Activated CD8-positive, alpha-beta memory T cell treated with anti-CD3 and anti-CD28 coated beads for 36 hours (primary cell): ENCODE data around the gene KRTAP9-4. TPM values are rescaled to one million over a fixed set of nuclear protein-coding genes. Genes with fewer than 3 reads are reported as not detected.
"Not testable (repeated sequence)": the region's sequence is repeated elsewhere in the genome, so short reads cannot be mapped to it uniquely, and the experiment has no call there.

Source experiments
- CTCF ChIA-PET: fragments of 350-600 bp; sonication (Branson Sonifier 250); formaldehyde crosslinking; loops from one replicate; lab custom pipeline; 2021; ENCODE audit warnings: antibody characterized with exemption; lab: Charles Lee
- POLR2A ChIA-PET: fragments of 350-600 bp; sonication (Branson Sonifier 250); formaldehyde crosslinking; loops from one replicate; lab custom pipeline; 2021; ENCODE audit warnings: antibody characterized with exemption; lab: Charles Lee
- total RNA-seq, 2 experiments: library from RNA; stranded (reverse); gene quantifications; one replicate each; pipeline ENCODE4 v1.2.3, GENCODE V29; 2021

The KRTAP9-4 gene, protein sequence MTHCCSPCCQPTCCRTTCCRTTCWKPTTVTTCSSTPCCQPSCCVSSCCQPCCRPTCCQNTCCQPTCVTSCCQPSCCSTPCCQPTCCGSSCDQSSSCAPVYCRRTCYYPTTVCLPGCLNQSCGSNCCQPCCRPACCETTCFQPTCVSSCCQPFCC
- total RNA-seq = not detected

GRCh38 chr17:41249637-41250240 lies at the start of gene KRTAP9-4:
Gene KRTAP9-4 (plus strand): TSS chr17:41249687. CDS start chr17:41249721, 34 bp downstream.
- CTCF ChIA-PET, POLR2A ChIA-PET: not testable (repeated sequence)

DNA sequence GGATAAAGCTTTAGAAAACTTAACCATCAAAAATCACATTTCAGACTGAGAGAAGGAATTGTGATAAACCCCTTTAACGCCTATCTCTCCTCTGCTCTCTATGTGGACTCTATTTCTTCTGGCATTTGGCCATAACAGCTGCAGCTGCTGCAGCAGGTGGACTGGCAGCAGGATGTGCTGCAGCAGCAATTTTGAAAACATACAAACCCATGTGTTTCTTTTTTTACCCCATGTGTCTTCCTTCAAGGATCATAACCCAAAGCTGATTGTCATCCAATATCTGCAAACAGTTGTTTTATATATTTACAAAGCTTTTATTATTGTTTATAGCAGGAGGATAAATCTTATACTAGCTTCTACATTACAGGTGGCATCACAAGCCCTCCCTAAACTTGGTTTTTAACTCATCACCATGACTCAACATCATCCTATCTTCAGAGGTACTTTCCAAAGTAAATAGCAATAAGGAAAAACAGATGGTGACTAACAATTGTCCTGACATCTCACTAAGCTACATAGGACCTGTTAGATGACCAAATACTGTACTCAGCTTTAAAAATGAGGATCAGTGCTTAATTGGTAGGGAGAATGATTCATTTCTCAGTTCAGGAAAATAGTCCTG lies 37.5 kb upstream of the KRTAP9-4 start:
- POLR2A ChIA-PET = no interaction called here
- CTCF ChIA-PET = interaction anchor here (0.9 kb wide), 2 partner anchors 10 to 110 kb away, joined by 3 to 4 read pairs; no protein-coding TSS in a partner anchor

- ChIA-PET POLR2A (no interaction called here), CTCF (no interaction called here)
Measured at GRCh38 chr17:41212524-41213169, 36.8 kb upstream of the KRTAP9-4 start.

DNA sequence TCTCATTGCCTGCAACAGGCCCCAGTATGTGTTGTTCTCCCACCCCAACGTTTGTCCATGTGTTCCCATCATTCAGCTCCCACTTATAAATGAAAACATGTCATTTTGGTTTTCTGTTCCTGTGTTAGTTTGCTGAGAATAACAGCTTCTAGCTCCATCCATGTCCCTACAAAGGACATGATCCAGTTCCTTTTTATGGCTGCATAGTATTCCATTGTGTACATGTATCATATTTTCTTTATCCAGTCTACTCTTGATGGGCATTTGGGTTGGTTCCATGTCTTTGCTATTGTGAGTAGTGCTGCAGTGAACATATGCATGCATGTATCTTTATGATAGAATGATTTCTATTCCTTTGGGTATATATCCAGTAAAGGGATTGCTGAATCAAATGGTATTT lies 33.8 kb upstream of the KRTAP9-4 start:
- POLR2A ChIA-PET = no interaction called here
- CTCF ChIA-PET = no interaction called here

GRCh38 chr17:41223821-41224220 lies 25.7 kb upstream of the KRTAP9-4 start:
- ChIA-PET POLR2A (no interaction called here), CTCF (no interaction called here)

GRCh38 chr17:41226051-41226450 lies 23.4 kb upstream of the KRTAP9-4 start:
- ChIA-PET POLR2A (no interaction called here), CTCF (no interaction called here)

DNA sequence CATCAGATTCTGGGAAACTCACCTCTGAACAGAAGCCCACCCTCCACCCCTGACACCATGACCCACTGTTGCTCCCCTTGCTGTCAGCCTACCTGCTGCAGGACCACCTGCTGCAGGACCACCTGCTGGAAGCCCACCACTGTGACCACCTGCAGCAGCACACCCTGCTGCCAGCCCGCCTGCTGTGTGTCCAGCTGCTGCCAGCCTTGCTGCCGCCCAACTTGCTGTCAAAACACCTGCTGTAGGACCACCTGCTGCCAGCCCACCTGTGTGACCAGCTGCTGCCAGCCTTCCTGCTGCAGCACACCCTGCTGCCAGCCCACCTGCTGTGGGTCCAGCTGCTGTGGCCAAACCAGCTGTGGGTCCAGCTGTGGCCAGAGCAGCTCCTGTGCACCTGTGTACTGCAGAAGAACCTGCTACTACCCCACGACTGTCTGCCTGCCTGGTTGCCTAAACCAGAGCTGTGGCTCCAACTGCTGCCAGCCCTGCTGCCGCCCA lies 22.8 kb upstream of the KRTAP9-4 start, which contains the start of gene KRTAP9-2:
KRTAP9-2 (plus strand) TSS at position 51 of the 498 bp plus-strand sequence; CDS start at position 58, 7 bp downstream.
- POLR2A ChIA-PET, CTCF ChIA-PET: not testable (repeated sequence)

GRCh38 chr17:41230094-41230493 lies 19.4 kb upstream of the KRTAP9-4 start:
- ChIA-PET POLR2A (no interaction called here), CTCF (no interaction called here)

DNA sequence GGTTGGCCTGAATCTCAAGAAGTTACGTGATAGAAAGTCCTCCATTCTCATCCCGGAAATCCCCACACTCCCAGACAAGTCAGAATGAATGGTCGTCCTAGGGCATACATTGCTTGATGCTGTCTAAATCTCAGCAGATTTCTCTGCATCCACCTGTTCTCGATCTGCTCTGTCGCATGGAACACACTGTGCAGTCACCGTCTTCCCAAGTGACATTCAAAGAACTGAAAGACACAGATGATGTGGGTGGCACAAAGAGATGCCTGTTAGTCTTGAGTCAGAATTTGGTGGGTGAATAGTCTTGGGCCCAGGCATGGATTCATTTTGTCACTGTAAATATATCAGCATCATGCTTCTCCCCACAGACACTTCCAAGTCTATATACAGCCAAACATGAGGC lies 17.8 kb upstream of the KRTAP9-4 start:
- ChIA-PET CTCF (no interaction called here), POLR2A (no interaction called here)

- CTCF ChIA-PET, POLR2A ChIA-PET: not testable (repeated sequence)
Measured at GRCh38 chr17:41232399-41233105, 16.9 kb upstream of the KRTAP9-4 start, which contains the start of gene KRTAP9-3. Gene KRTAP9-3 (plus strand): TSS chr17:41232449. CDS start chr17:41232502, 53 bp downstream.

DNA sequence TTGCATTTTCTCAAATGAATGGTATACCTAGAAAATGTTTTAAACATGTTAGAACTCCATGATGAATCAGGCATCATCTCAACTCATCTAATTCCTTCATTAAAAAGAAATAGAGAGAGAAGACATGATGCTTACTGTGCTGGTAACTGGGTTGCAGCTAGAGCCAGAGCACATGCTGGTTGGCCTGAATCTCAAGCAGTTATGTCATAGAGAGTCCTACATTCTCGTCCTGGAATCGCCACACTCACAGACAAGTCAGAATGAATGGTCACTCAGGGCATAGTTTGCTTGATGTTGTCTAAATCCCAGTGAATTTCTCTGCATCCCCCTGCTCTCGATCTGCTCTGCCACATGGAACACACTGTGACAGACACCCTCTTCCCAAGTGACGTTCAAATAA lies 12.4 kb upstream of the KRTAP9-4 start:
- POLR2A ChIA-PET, CTCF ChIA-PET: not testable (repeated sequence)

DNA sequence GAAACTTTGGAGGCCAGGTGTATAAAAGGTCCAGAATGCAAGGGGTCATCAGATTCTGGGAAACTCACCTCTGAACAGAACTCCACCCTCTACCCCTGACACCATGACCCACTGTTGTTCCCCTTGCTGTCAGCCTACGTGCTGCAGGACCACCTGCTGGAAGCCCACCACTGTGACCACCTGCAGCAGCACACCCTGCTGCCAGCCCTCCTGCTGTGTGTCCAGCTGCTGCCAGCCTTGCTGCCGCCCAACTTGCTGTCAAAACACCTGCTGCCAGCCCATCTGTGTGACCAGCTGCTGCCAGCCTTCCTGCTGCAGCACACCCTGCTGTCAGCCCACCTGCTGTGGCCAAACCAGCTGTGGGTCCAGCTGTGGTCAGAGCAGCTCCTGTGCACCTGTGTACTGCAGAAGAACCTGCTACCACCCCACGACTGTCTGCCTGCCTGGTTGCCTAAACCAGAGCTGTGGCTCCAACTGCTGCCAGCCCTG lies 11.5 kb upstream of the KRTAP9-4 start, which contains the start of gene KRTAP9-8:
KRTAP9-8 (plus strand) TSS at position 51 of the 489 bp plus-strand sequence; CDS start at position 104, 53 bp downstream.
- CTCF ChIA-PET, POLR2A ChIA-PET: not testable (repeated sequence)

DNA sequence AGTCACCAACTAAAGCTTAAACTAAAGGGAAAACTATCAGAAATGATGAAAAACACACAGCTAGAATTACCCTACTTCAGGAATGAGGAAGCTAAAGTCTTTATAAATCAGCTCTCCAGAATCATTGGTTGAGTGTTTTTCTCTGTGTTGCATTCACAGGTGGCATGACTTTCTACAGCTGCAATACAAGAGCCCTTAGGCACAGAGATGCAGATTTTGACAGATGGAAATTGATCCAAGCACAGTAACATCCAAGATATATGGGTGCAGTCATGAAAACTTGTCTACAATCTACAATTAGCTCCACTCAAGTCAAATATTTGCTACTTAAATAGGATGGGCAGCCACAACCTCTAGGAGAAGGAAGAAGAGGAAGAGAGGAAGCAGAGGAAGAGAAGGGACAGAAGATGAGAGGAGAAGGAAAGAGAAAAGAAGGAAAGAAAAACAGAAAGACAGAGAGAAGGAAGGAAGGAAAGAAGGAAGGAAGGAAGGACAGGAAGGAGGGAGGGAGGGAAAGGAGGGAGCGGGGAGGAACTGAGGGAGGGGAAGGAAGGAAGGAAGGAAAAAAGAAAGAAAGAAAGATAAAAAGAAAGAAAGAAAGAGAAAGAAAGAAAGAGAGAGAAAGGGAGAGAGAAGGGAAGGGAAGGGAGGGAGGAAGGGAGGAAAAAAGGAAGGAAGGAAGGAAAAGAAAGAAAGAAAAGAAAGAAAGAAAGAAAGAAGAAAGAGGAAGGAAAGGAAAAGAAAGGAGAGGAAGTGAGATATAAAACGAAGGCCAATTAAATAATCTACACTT lies 2.3 kb upstream of the KRTAP9-4 start:
- CTCF ChIA-PET, POLR2A ChIA-PET: not testable (repeated sequence)

DNA sequence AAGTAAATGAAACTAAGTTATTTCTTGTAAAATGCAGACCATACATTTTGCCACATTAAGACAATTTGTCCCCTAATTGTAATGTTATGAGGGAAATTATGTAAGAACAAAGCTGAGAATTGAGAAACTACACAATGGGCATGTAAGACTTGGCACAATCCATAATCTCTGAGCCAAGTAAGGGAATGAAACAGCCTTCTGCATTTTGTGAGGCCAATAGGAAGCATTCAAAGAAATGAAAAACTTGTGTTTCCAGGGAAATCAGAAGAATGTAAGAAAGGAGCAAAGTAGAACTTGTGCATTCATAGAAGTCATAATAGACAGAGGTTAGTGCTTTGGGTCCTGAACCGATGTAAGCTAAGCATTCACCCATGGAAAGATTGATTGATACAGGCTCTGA lies 1.8 kb downstream of the KRTAP9-4 start:
- POLR2A ChIA-PET = no interaction called here
- CTCF ChIA-PET = no interaction called here

DNA sequence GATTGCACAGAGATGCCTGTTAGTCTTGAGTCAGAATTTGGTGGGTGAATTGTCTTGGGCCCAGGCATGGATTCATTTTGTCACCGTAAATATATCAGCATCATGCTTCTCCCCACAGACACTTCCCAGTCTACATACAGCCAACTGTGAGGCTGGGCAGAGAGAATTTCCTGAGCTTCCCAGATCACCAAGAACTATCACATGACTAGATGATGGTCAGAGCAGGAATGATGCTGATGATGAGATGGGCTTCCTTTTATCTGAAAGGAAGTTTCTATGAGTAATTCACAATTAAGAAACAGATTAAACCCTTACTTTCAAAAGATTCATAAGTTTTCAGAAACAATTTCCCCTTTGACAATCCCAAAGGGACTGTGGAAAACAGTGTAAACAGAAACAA lies 5.4 kb downstream of the KRTAP9-4 start:
- ChIA-PET CTCF (no interaction called here), POLR2A (no interaction called here)

GRCh38 chr17:41255381-41256290 lies 6.1 kb downstream of the KRTAP9-4 start, which contains the start of gene KRTAP9-9:
Gene KRTAP9-9 (plus strand): TSS chr17:41255384.
- POLR2A ChIA-PET, CTCF ChIA-PET: not testable (repeated sequence)

- CTCF ChIA-PET = no interaction called here
Measured at GRCh38 chr17:41256291-41256685, 6.8 kb downstream of the KRTAP9-4 start.

More at GRCh38 chr17:41256291-41256685, 6.8 kb downstream of the KRTAP9-4 start:
- POLR2A ChIA-PET = no interaction called here
